Measurements from ENCODE around the gene RALGAPA2. TPM values are rescaled to one million over a fixed set of nuclear protein-coding genes. Genes with fewer than 3 reads are reported as not detected.

The RALGAPA2 gene
- total and polyA plus RNA-seq, 10 donors: 1.2 to 55.2 (median 29.4) TPM

DNA sequence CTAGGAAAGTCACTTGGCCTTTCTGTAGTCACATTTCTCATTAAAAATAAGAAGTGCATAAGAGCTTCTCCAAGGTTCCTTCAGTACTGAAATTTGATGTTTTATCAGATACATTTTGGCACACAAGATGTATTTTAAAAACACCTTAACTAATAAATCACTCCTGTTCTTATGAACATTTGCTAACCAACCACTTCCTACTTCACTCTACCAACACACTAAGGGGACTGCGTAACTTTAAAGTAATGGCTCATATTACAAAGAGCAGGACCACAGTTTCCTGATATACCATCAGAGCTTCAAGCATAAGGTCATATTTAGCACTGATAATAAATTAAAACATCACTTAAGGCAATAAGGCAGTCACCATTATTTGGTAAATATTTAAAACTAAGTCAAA, 104.4 kb downstream of the RALGAPA2 start:
- TF ChIP-seq, protein P1, sequence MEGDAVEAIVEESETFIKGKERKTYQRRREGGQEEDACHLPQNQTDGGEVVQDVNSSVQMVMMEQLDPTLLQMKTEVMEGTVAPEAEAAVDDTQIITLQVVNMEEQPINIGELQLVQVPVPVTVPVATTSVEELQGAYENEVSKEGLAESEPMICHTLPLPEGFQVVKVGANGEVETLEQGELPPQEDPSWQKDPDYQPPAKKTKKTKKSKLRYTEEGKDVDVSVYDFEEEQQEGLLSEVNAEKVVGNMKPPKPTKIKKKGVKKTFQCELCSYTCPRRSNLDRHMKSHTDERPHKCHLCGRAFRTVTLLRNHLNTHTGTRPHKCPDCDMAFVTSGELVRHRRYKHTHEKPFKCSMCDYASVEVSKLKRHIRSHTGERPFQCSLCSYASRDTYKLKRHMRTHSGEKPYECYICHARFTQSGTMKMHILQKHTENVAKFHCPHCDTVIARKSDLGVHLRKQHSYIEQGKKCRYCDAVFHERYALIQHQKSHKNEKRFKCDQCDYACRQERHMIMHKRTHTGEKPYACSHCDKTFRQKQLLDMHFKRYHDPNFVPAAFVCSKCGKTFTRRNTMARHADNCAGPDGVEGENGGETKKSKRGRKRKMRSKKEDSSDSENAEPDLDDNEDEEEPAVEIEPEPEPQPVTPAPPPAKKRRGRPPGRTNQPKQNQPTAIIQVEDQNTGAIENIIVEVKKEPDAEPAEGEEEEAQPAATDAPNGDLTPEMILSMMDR (IDR thresholded peaks at IDR 0.05 in 8 of 11, conservative IDR thresholded peaks at IDR 0.05 in 3 of 11): no peak
- TF ChIP-seq POLR2A (IDR thresholded peaks at IDR 0.05): no peak
- TF ChIP-seq POLR2AphosphoS5 (IDR thresholded peaks at IDR 0.05): no peak
- Histone ChIP-seq H3K9me3 (no peaks in the 10 kb centered on the region), H3K4me1 (peaks cover 0 to 8% (median 2%) of the 10 kb centered on the region in 6 donors), H3K27me3 (replicated peaks in 1 of 7) (no peaks in the 10 kb centered on the region), H3K27ac (no peak overlapping the region), H3K4me3 (no peak overlapping the region), H3K36me3 (peaks cover 0 to 73% (median 11%) of the 10 kb centered on the region in 6 donors)
- DNase-seq: no peak
- intact Hi-C loops (cut with DNase I; ENCODE audit: low total_unique reads): no loop called here
- 67 to 91% (median 82%) methylated on average over 1 of the region's 1 CpG for WGBS, 5 donors

DNA sequence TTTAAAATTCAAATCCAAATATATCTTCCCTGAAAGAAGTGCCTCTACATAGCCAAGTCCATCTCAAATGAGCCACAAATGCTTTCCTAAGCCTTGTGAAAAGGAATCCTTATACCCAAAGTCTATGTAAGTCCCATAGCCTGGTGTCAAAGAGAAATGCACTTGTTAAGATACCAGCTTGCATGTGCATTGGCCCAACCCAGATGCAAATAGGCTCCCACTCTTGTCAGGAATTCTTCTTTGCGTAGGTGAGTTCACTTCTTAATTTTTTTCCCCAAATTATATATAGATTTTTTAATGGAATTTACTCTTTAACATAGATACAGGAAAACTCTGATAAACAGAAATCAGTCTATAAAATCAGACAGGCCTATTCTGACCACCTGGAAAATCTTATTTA, 105.6 kb downstream of the RALGAPA2 start:
- WGBS, 5 donors: 96 to 100% (median 98%) methylated on average over 1 of the region's 1 CpG
- no peaks in the 10 kb centered on the region for H3K27me3 ChIP-seq (replicated peaks in 1 of 7)
- intact Hi-C loops (cut with DNase I; ENCODE audit: low total_unique reads): no loop called here
- peaks cover 0 to 12% (median 2%) of the 10 kb centered on the region in 6 donors for H3K4me1 ChIP-seq
- no peak overlapping the region for H3K4me3 ChIP-seq
- H3K36me3 ChIP-seq: peaks cover 0 to 75% (median 11%) of the 10 kb centered on the region in 6 donors
- no peak overlapping the region for H3K27ac ChIP-seq
- TF ChIP-seq POLR2AphosphoS5 (IDR thresholded peaks at IDR 0.05): no peak
- TF ChIP-seq, protein P1 (IDR thresholded peaks at IDR 0.05 in 8 of 11, conservative IDR thresholded peaks at IDR 0.05 in 3 of 11): no peak
- TF ChIP-seq POLR2A (IDR thresholded peaks at IDR 0.05): no peak
- DNase-seq: no peak
- no peaks in the 10 kb centered on the region for H3K9me3 ChIP-seq

DNA sequence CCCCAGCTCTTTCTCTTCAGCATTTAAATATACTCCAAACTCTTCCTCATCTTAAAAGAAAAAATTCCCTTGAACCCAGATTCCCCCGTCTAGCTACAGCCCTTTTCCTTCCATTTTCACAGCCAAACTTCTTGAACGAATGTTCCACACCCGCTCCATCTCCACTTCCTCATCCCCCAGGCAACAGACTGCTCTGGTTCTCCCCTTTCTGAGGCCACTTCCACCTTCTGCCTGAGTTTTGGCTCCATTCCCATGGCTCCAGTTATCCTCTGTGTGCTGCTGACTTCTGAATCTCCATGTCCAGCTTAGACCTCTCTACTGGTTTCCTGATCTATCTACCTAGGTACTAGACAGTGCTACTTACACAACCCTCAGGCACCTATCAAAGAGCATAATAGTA, 106.4 kb downstream of the RALGAPA2 start:
- TF ChIP-seq POLR2A (IDR thresholded peaks at IDR 0.05) (no peak), POLR2AphosphoS5 (IDR thresholded peaks at IDR 0.05) (no peak)
- TF ChIP-seq, protein P1 (IDR thresholded peaks at IDR 0.05 in 8 of 11, conservative IDR thresholded peaks at IDR 0.05 in 3 of 11): no peak
- H3K4me1 ChIP-seq: peaks cover 0 to 12% (median 2%) of the 10 kb centered on the region in 6 donors
- 37 to 59% (median 52%) methylated on average over 3 of the region's 3 CpGs for WGBS, 5 donors
- H3K36me3 ChIP-seq: peaks cover 0 to 77% (median 17%) of the 10 kb centered on the region in 6 donors
- H3K27ac ChIP-seq: no peak overlapping the region
- no peaks in the 10 kb centered on the region for H3K9me3 ChIP-seq
- DNase-seq: no peak
- H3K27me3 ChIP-seq (replicated peaks in 1 of 7): no peaks in the 10 kb centered on the region
- intact Hi-C loops (cut with DNase I; ENCODE audit: low total_unique reads): no loop called here
- no peak overlapping the region for H3K4me3 ChIP-seq

DNA sequence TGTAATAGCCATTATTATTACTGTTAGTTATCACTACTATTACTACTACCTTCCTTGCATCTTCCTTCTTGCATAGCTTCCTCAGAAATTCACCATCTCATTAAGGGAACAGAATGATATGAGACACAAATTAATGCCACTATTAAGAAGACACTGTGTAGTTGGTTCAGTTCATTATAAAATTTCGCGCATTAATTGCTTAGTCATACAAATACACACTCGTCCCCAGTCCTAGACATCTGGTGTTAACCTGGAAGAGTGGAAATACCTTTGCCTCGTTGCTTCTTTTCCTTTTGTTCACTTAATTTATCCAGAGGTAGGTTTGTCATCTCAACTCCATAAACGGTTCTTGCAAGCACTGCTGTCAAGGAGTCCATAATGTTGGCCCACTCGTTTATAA, 107.5 kb downstream of the RALGAPA2 start:
- no peak overlapping the region for H3K27ac ChIP-seq
- intact Hi-C loops (cut with DNase I; ENCODE audit: low total_unique reads): no loop called here
- H3K9me3 ChIP-seq: no peaks in the 10 kb centered on the region
- no peak for DNase-seq
- H3K4me3 ChIP-seq: no peak overlapping the region
- H3K36me3 ChIP-seq: peaks cover 0 to 77% (median 21%) of the 10 kb centered on the region in 6 donors
- no peak for TF ChIP-seq POLR2A (IDR thresholded peaks at IDR 0.05)
- TF ChIP-seq, protein P1 (IDR thresholded peaks at IDR 0.05 in 8 of 11, conservative IDR thresholded peaks at IDR 0.05 in 3 of 11): no peak
- no peak for TF ChIP-seq POLR2AphosphoS5 (IDR thresholded peaks at IDR 0.05)
- H3K4me1 ChIP-seq: peaks cover 0 to 12% (median 2%) of the 10 kb centered on the region in 6 donors
- 92 to 96% (median 94%) methylated on average over 6 of the region's 6 CpGs for WGBS, 5 donors
- no peaks in the 10 kb centered on the region for H3K27me3 ChIP-seq (replicated peaks in 1 of 7)

Data from spleen (tissue), 11 donors.